HT-29 (cell line): ENCODE measurements around the gene PFAS. TPM values are rescaled to one million over a fixed set of nuclear protein-coding genes. Genes with fewer than 3 reads are reported as not detected.
"Not testable (repeated sequence)": the region's sequence is repeated elsewhere in the genome, so short reads cannot be mapped to it uniquely, and the experiment has no call there.

Source experiments
- DNase-seq: peaks from one replicate; pipeline ENCODE4 v3.0.0-alpha.2; 2015; ENCODE audit warnings: low spot score
- total RNA-seq: library from RNA; depleted of rRNA; stranded (reverse); fragments of >200 nt; shearing (Covaris generic); gene quantifications from 2 replicates; pipeline ENCODE4 v1.2.3, GENCODE V29; 2014; rRNA removed

PFAS gene
- total RNA-seq, result 45.4 and 51.3 TPM in 2 replicates

GRCh38 chr17:8248751-8249607 is at the start of gene PFAS:
PFAS (plus strand) TSS chr17:8249289; CDS start chr17:8253938, 4,649 bp downstream.
- DNase-seq, result peak; percentile 94

- DNase-seq, result no peak
Measured at GRCh38 chr17:8204761-8205555, 44.1 kb upstream of the PFAS start.

GRCh38 chr17:8206536-8206935 is 42.6 kb upstream of the PFAS start:
- DNase-seq, result no peak

- peak; percentile 92 for DNase-seq
Measured at GRCh38 chr17:8209907-8210760, 39.0 kb upstream of the PFAS start, which contains the start of gene AURKB. AURKB (minus strand) TSS chr17:8210575; CDS start chr17:8210224, 351 bp downstream.

GRCh38 chr17:8210761-8211458 is 38.2 kb upstream of the PFAS start:
- DNase-seq, result no peak

GRCh38 chr17:8212312-8213180 is 36.5 kb upstream of the PFAS start:
- no peak for DNase-seq

GRCh38 chr17:8214000-8214399 is 35.1 kb upstream of the PFAS start:
- DNase-seq, result not testable (repeated sequence)

GRCh38 chr17:8220783-8221662 is 28.1 kb upstream of the PFAS start:
- peak; percentile 95 for DNase-seq

GRCh38 chr17:8221663-8222379 is 27.3 kb upstream of the PFAS start:
- DNase-seq, result peak; percentile 93

- DNase-seq, result no peak
Measured at GRCh38 chr17:8222380-8222629, 26.8 kb upstream of the PFAS start.

GRCh38 chr17:8222630-8223355 is 26.3 kb upstream of the PFAS start:
- DNase-seq, result peak; percentile 87

- DNase-seq, result peak; percentile 70
Measured at GRCh38 chr17:8223356-8224126, 25.5 kb upstream of the PFAS start.

- DNase-seq, result no peak
Measured at GRCh38 chr17:8224891-8225812, 23.9 kb upstream of the PFAS start.

GRCh38 chr17:8225813-8226535 is 23.1 kb upstream of the PFAS start:
- DNase-seq, result peak; percentile 26
